ENCODE results near the gene MRPL23. TPM values are rescaled to one million over a fixed set of nuclear protein-coding genes. Genes with fewer than 3 reads are reported as not detected.
A peak's percentile ranks its signal among the peaks of the same experiment; 100 is the strongest.

Gene MRPL23
- total and polyA plus RNA-seq, 9 of the 15 experiments (the other 6 are each of a cell fraction or from before 2014, with no cell fraction given): 0.44 to 109 (median 37.4) TPM

GRCh38 chr11:1913271-1914060, 33.7 kb upstream of the MRPL23 start:
- FAIRE-seq: no peak
- no peaks in the 10 kb centered on the region for H3K79me2 ChIP-seq (ENCODE audit: control insufficient read depth, insufficient read depth, low read length)
- H3K27ac ChIP-seq (ENCODE audit: extremely low read depth, low read depth, low read length): no peak overlapping the region
- intact Hi-C loops (cut with micrococcal nuclease): no loop called here
- in situ Hi-C loops (cut with MboI): no loop called here
- no peaks in the 10 kb centered on the region; the same call in 1 of the 2 replicates for H3K9me3 ChIP-seq (replicated peaks; ENCODE audit: control insufficient read depth, insufficient read depth, low read depth, low read length)
- H2AFZ ChIP-seq (ENCODE audit: low read depth, low read length): no peak overlapping the region
- 0 out of 4 replicates have a peak overlapping the region, but pooled peaks of 1 of the 2 experiments have one; percentile 26 for H3K9ac ChIP-seq (ENCODE audit: insufficient read depth in 1 of 2, low read depth in 2 of 2, low read length in 2 of 2)
- peak; percentile 27; the same call in 2 of the 3 replicates for ATAC-seq
- TF ChIP-seq ZNF830 (CRISPR knock-in tag; IDR thresholded peaks at IDR 0.05): no peak
- no peak for TF ChIP-seq RAD21 (CRISPR knock-in tag; conservative IDR thresholded peaks at IDR 0.05 in 1 of 2, IDR thresholded peaks at IDR 0.05 in 1 of 2)
- TF ChIP-seq MTA2 (IDR thresholded peaks at IDR 0.05; ENCODE audit: low read depth): no peak
- no peak for TF ChIP-seq SMAD1 (IDR thresholded peaks at IDR 0.05; ENCODE audit: low read depth, low read length, partially characterized antibody)
- no peak for TF ChIP-seq KDM2B (CRISPR knock-in tag; IDR thresholded peaks at IDR 0.05)
- no peak for TF ChIP-seq ZNF143 (CRISPR knock-in tag; IDR thresholded peaks at IDR 0.05)
- TF ChIP-seq SRSF9 (IDR thresholded peaks at IDR 0.05; ENCODE audit: borderline replicate concordance, low read depth, low read length): no peak
- no peak for TF ChIP-seq TAF15 (IDR thresholded peaks at IDR 0.05; ENCODE audit: low read depth, low read length)
- no peak for TF ChIP-seq GTF2A2 (tag; IDR thresholded peaks at IDR 0.05)
- TF ChIP-seq TFAP4 (CRISPR knock-in tag; IDR thresholded peaks at IDR 0.05; ENCODE audit: borderline replicate concordance): no peak
- TF ChIP-seq TAF1 (IDR thresholded peaks at IDR 0.05; ENCODE audit: control insufficient read depth, extremely low read depth, insufficient read depth, low read length, severe bottlenecking): no peak
- TF ChIP-seq SUPT5H (IDR thresholded peaks at IDR 0.05): no peak
- TF ChIP-seq HNRNPUL1 (IDR thresholded peaks at IDR 0.05; ENCODE audit: low read length): no peak
- TF ChIP-seq DLX4 (CRISPR knock-in tag; IDR thresholded peaks at IDR 0.05): no peak
- ChIA-PET CTCF (ENCODE audit: low intra/inter-chr PET ratio) (no interaction called here), POLR2A (interaction anchor here (1.0 kb wide), 1 partner anchor 24 kb away, joined by 3 read pairs; no protein-coding TSS in a partner anchor)
- WGBS (ENCODE audit: insufficient coverage, low coverage, missing lambda C conversion rate): 6% methylated on average over 26 of the region's 31 CpGs
- peaks cover 19 to 50% of the 10 kb centered on the region in 2 experiments for H3K27me3 ChIP-seq (ENCODE audit: control insufficient read depth in 2 of 2, insufficient read depth in 2 of 2, low read length in 2 of 2)
- H3K36me3 ChIP-seq (ENCODE audit: control insufficient read depth, insufficient read depth, low read length): no peaks in the 10 kb centered on the region
- no peaks in the 10 kb centered on the region for H3K9me1 ChIP-seq (ENCODE audit: control insufficient read depth, insufficient read depth, low read length)
- H4K20me1 ChIP-seq (replicated peaks; ENCODE audit: control insufficient read depth, insufficient read depth, low read length): 0 out of 2 replicates have a peak, but pooled peaks cover 2% of the 10 kb centered on the region
- no peak overlapping the region for H3K4me2 ChIP-seq (ENCODE audit: insufficient read depth, low read length)
- no TSS peak for BruUV-seq (replicated peaks)
- DNase-seq (ENCODE audit: extremely low read depth in 1 of 4, low spot score in 3 of 4): no peak
- H3K4me3 ChIP-seq: no peak overlapping the region
- H3K4me1 ChIP-seq (replicated peaks in 1 of 2; ENCODE audit: control insufficient read depth in 2 of 2, insufficient read depth in 2 of 2, low read length in 2 of 2): peaks cover 0 to 15% of the 10 kb centered on the region in 2 experiments; a peak in 1 of 5 replicates

All from K562 (cell line).